Hepatocyte (in vitro differentiated cells): ENCODE results near the gene SUPT7L.

Experiments
- EZH2 ChIP-seq: fragments of 200-600 bp; sonication (generic); IDR thresholded peaks from 2 replicates; pipeline ENCODE4 v1.6.1; 2016; ENCODE audit warnings: antibody characterized with exemption, mild to moderate bottlenecking, borderline replicate concordance
- EZH2phosphoT487 ChIP-seq: fragments of 200-600 bp; sonication (generic); IDR thresholded peaks from one replicate; pipeline ENCODE4 v1.6.1; 2018; ENCODE audit warnings: antibody characterized with exemption, mild to moderate bottlenecking, low read depth, moderate library complexity; ENCODE audit not compliant: unreplicated experiment, severe bottlenecking
- TF ChIP-seq, protein P1 (sequence below): fragments of 200-600 bp; sonication (generic); IDR thresholded peaks from 2 replicates; pipeline ENCODE4 v1.5.1; 2016; ENCODE audit warnings: antibody characterized with exemption, mild to moderate bottlenecking; ENCODE audit not compliant: poor library complexity

GRCh38 chr2:27621524-27621923, 41.9 kb downstream of the SUPT7L start:
- TF ChIP-seq EZH2 (no peak), EZH2phosphoT487 (no peak)
- TF ChIP-seq, protein P1, sequence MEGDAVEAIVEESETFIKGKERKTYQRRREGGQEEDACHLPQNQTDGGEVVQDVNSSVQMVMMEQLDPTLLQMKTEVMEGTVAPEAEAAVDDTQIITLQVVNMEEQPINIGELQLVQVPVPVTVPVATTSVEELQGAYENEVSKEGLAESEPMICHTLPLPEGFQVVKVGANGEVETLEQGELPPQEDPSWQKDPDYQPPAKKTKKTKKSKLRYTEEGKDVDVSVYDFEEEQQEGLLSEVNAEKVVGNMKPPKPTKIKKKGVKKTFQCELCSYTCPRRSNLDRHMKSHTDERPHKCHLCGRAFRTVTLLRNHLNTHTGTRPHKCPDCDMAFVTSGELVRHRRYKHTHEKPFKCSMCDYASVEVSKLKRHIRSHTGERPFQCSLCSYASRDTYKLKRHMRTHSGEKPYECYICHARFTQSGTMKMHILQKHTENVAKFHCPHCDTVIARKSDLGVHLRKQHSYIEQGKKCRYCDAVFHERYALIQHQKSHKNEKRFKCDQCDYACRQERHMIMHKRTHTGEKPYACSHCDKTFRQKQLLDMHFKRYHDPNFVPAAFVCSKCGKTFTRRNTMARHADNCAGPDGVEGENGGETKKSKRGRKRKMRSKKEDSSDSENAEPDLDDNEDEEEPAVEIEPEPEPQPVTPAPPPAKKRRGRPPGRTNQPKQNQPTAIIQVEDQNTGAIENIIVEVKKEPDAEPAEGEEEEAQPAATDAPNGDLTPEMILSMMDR, result no peak
